Cardiac muscle cell (in vitro differentiated cells and primary cell): Measurements from ENCODE around the gene ANKRD55. TPM values are rescaled to one million over a fixed set of nuclear protein-coding genes. Genes with fewer than 3 reads are reported as not detected.
"Not testable (repeated sequence)": the region's sequence is repeated elsewhere in the genome, so short reads cannot be mapped to it uniquely, and the experiment has no call there.

Experiments used
- DNase-seq, 2 donors: peaks; one replicate each; pipeline versions ENCODE4 v3.0.0 to v3.0.0-alpha.2; 2010 to 2017; ENCODE audit warnings: low read depth in 1 of 2, low spot score in 1 of 2
- H3K27ac ChIP-seq: fragments of 200-600 bp; sonication (generic); 2 replicates; pipeline ENCODE4 v1.5.1; 2016
- H3K27me3 ChIP-seq: fragments of 200-600 bp; sonication (generic); 2 replicates; pipeline ENCODE4 v1.6.0; 2016; ENCODE audit warnings: control low read depth
- H3K36me3 ChIP-seq: fragments of 200-600 bp; sonication (generic); 2 replicates; pipeline ENCODE4 v1.5.1; 2016; ENCODE audit warnings: control low read depth
- H3K4me1 ChIP-seq: fragments of 200-600 bp; sonication (generic); 2 replicates; pipeline ENCODE4 v1.8.1; 2017; ENCODE audit warnings: low read depth, mild to moderate bottlenecking, mixed run types
- H3K4me3 ChIP-seq: fragments of 200-600 bp; sonication (generic); 2 replicates; pipeline ENCODE4 v1.5.1; 2016; ENCODE audit warnings: mild to moderate bottlenecking
- H3K9me3 ChIP-seq: fragments of 200-600 bp; sonication (generic); 2 replicates; pipeline ENCODE4 v1.5.1; 2017; ENCODE audit warnings: low read depth, mild to moderate bottlenecking, control low read depth
- CTCF ChIP-seq: IDR thresholded peaks from 2 replicates; pipeline ENCODE4 v1.5.1; 2012; ENCODE audit warnings: low read depth, mild to moderate bottlenecking, low read length
- polyA plus RNA-seq: library from polyadenylated mRNA; unstranded; fragments of >200 nt; fragmentation: Nextera tagmentation; extraction: Ambion mirVana; gene quantifications from 2 replicates; pipeline ENCODE4 v1.2.1, GENCODE V29; 2016
- total RNA-seq: library from RNA; depleted of rRNA; stranded (reverse); fragments of >200 nt; gene quantifications from 2 replicates; pipeline ENCODE4 v1.2.3, GENCODE V29; 2016

The ANKRD55 gene
- total and polyA plus RNA-seq, 2 experiments from 2014 or later: 0.28 TPM; not detected in 1

GRCh38 chr5:56090793-56091460, 142.2 kb downstream of the ANKRD55 start:
- Histone ChIP-seq H3K4me1 (no peaks in the 10 kb centered on the region), H3K27me3 (no peaks in the 10 kb centered on the region), H3K4me3 (no peak overlapping the region), H3K36me3 (no peaks in the 10 kb centered on the region), H3K9me3 (no peaks in the 10 kb centered on the region), H3K27ac (no peak overlapping the region)
- no peak for DNase-seq
- TF ChIP-seq CTCF: no peak

- Histone ChIP-seq H3K36me3 (no peaks in the 10 kb centered on the region), H3K4me1 (no peaks in the 10 kb centered on the region), H3K27me3 (no peaks in the 10 kb centered on the region), H3K9me3 (no peaks in the 10 kb centered on the region), H3K27ac (no peak overlapping the region), H3K4me3 (no peak overlapping the region)
- DNase-seq: peak in 1 of 2 donors; percentile 78
- no peak for TF ChIP-seq CTCF
Observed at GRCh38 chr5:56088967-56089829, 143.9 kb downstream of the ANKRD55 start.

- no peaks in the 10 kb centered on the region for H3K9me3 ChIP-seq
- DNase-seq: no peak
- H3K36me3 ChIP-seq: no peaks in the 10 kb centered on the region
- H3K4me1 ChIP-seq: no peaks in the 10 kb centered on the region
- no peak for TF ChIP-seq CTCF
- H3K4me3 ChIP-seq: no peak overlapping the region
- H3K27me3 ChIP-seq: no peaks in the 10 kb centered on the region
- no peak overlapping the region for H3K27ac ChIP-seq
Observed at GRCh38 chr5:56088431-56088949, 144.6 kb downstream of the ANKRD55 start.

- H3K27ac ChIP-seq: no peak overlapping the region
- no peaks in the 10 kb centered on the region for H3K36me3 ChIP-seq
- no peak overlapping the region for H3K4me3 ChIP-seq
- no peaks in the 10 kb centered on the region for H3K4me1 ChIP-seq
- H3K27me3 ChIP-seq: no peaks in the 10 kb centered on the region
- DNase-seq: peak in 1 of 2 donors; percentile 69
- no peaks in the 10 kb centered on the region for H3K9me3 ChIP-seq
- TF ChIP-seq CTCF: no peak
Observed at GRCh38 chr5:56085193-56085592, 147.9 kb downstream of the ANKRD55 start.

- Histone ChIP-seq H3K36me3 (no peaks in the 10 kb centered on the region), H3K27ac (no peak overlapping the region), H3K4me3 (no peak overlapping the region), H3K9me3 (no peaks in the 10 kb centered on the region), H3K4me1 (no peaks in the 10 kb centered on the region), H3K27me3 (no peaks in the 10 kb centered on the region)
- no peak for DNase-seq
- no peak for TF ChIP-seq CTCF
Observed at GRCh38 chr5:56083286-56083854, 149.8 kb downstream of the ANKRD55 start.

GRCh38 chr5:56081053-56081642, 152.0 kb downstream of the ANKRD55 start:
- not testable (repeated sequence) for H3K9me3 ChIP-seq, H3K4me3 ChIP-seq, H3K4me1 ChIP-seq, H3K36me3 ChIP-seq, H3K27ac ChIP-seq, H3K27me3 ChIP-seq
- DNase-seq: peak in 1 of 2 donors; percentile 59
